ENCODE measurements around the gene ETV4.

The ETV4 gene

GRCh38 chr17:43528988-43529814, 16.9 kb downstream of the ETV4 start:
- Histone ChIP-seq H3K4me1 (ENCODE audit: insufficient read depth, low read length, severe bottlenecking) (no peaks in the 10 kb centered on the region), H3K36me3 (ENCODE audit: insufficient read depth, low read length) (peaks cover 27% of the 10 kb centered on the region), H3K27me3 (ENCODE audit: insufficient read depth, low read length) (no peaks in the 10 kb centered on the region)

GRCh38 chr17:43528319-43528987, 17.7 kb downstream of the ETV4 start:
- H3K4me1 ChIP-seq (ENCODE audit: insufficient read depth, low read length, severe bottlenecking) = no peaks in the 10 kb centered on the region
- H2AFZ ChIP-seq (ENCODE audit: low read length) = no peak overlapping the region
- no peak overlapping the region for H3K27ac ChIP-seq (ENCODE audit: low read depth, low read length, poor library complexity, severe bottlenecking)
- H3K9me2 ChIP-seq (ENCODE audit: low read depth, low read length) = no peaks in the 10 kb centered on the region
- no peaks in the 10 kb centered on the region for H3K9me3 ChIP-seq (ENCODE audit: low read length)
- H3K9ac ChIP-seq (ENCODE audit: low read length) = no peak overlapping the region
- H3F3A ChIP-seq (ENCODE audit: insufficient read depth, low read length) = no peaks in the 10 kb centered on the region
- H4K20me1 ChIP-seq (ENCODE audit: insufficient read depth, low read length) = no peaks in the 10 kb centered on the region
- H3K36me3 ChIP-seq (ENCODE audit: insufficient read depth, low read length) = peaks cover 35% of the 10 kb centered on the region
- no peak overlapping the region for H3K4me2 ChIP-seq (ENCODE audit: low read length)
- no peaks in the 10 kb centered on the region for H3K27me3 ChIP-seq (ENCODE audit: insufficient read depth, low read length)
- no peak for TF ChIP-seq CTCF (IDR thresholded peaks at IDR 0.05; ENCODE audit: low read length)
- TF ChIP-seq EZH2 (IDR thresholded peaks at IDR 0.05; ENCODE audit: borderline replicate concordance, low read length) = no peak
- no peak overlapping the region for H3K4me3 ChIP-seq (ENCODE audit: low read depth, low read length, poor library complexity, severe bottlenecking)
- no peaks in the 10 kb centered on the region for H3K79me2 ChIP-seq (ENCODE audit: insufficient read depth, low read length)

More at GRCh38 chr17:43528988-43529814, 16.9 kb downstream of the ETV4 start:
- no peak overlapping the region for H3K9ac ChIP-seq (ENCODE audit: low read length)
- no peaks in the 10 kb centered on the region for H4K20me1 ChIP-seq (ENCODE audit: insufficient read depth, low read length)
- H3K27ac ChIP-seq (ENCODE audit: low read depth, low read length, poor library complexity, severe bottlenecking) = no peak overlapping the region
- H3K9me2 ChIP-seq (ENCODE audit: low read depth, low read length) = no peaks in the 10 kb centered on the region
- H3K4me3 ChIP-seq (ENCODE audit: low read depth, low read length, poor library complexity, severe bottlenecking) = no peak overlapping the region
- TF ChIP-seq CTCF (IDR thresholded peaks at IDR 0.05; ENCODE audit: low read length) (no peak), EZH2 (IDR thresholded peaks at IDR 0.05; ENCODE audit: borderline replicate concordance, low read length) (no peak)
- H3K9me3 ChIP-seq (ENCODE audit: low read length) = no peaks in the 10 kb centered on the region
- no peak overlapping the region for H2AFZ ChIP-seq (ENCODE audit: low read length)
- H3K79me2 ChIP-seq (ENCODE audit: insufficient read depth, low read length) = no peaks in the 10 kb centered on the region
- H3F3A ChIP-seq (ENCODE audit: insufficient read depth, low read length) = no peaks in the 10 kb centered on the region
- H3K4me2 ChIP-seq (ENCODE audit: low read length) = no peak overlapping the region

GRCh38 chr17:43526886-43527648, 19.1 kb downstream of the ETV4 start:
- Histone ChIP-seq H3F3A (ENCODE audit: insufficient read depth, low read length) (no peaks in the 10 kb centered on the region), H3K9me3 (ENCODE audit: low read length) (no peaks in the 10 kb centered on the region), H3K79me2 (ENCODE audit: insufficient read depth, low read length) (no peaks in the 10 kb centered on the region), H3K9ac (ENCODE audit: low read length) (no peak overlapping the region), H3K36me3 (ENCODE audit: insufficient read depth, low read length) (peaks cover 43% of the 10 kb centered on the region), H4K20me1 (ENCODE audit: insufficient read depth, low read length) (no peaks in the 10 kb centered on the region), H3K27ac (ENCODE audit: low read depth, low read length, poor library complexity, severe bottlenecking) (no peak overlapping the region), H3K4me2 (ENCODE audit: low read length) (no peak overlapping the region), H2AFZ (ENCODE audit: low read length) (no peak overlapping the region), H3K4me3 (ENCODE audit: low read depth, low read length, poor library complexity, severe bottlenecking) (no peak overlapping the region), H3K27me3 (ENCODE audit: insufficient read depth, low read length) (no peaks in the 10 kb centered on the region), H3K4me1 (ENCODE audit: insufficient read depth, low read length, severe bottlenecking) (no peaks in the 10 kb centered on the region), H3K9me2 (ENCODE audit: low read depth, low read length) (no peaks in the 10 kb centered on the region)
- TF ChIP-seq CTCF (IDR thresholded peaks at IDR 0.05; ENCODE audit: low read length) (no peak), EZH2 (IDR thresholded peaks at IDR 0.05; ENCODE audit: borderline replicate concordance, low read length) (no peak)

Measured in OCI-LY1 (cell line).